Transverse colon (tissue), 3 donors: Measurements from ENCODE around the gene OTOS.

ENCODE experiments used
- EP300 ChIP-seq: sonication (generic); formaldehyde crosslinking; IDR thresholded peaks from one replicate; pipeline ENCODE4 v1.6.1; 2017; ENCODE audit warnings: antibody characterized with exemption, low read depth
- POLR2AphosphoS5 ChIP-seq, 3 donors: sonication (generic); formaldehyde crosslinking; IDR thresholded peaks; one replicate each; pipeline ENCODE4 v1.6.1; 2016; ENCODE audit warnings: antibody characterized with exemption in 3 of 3

DNA sequence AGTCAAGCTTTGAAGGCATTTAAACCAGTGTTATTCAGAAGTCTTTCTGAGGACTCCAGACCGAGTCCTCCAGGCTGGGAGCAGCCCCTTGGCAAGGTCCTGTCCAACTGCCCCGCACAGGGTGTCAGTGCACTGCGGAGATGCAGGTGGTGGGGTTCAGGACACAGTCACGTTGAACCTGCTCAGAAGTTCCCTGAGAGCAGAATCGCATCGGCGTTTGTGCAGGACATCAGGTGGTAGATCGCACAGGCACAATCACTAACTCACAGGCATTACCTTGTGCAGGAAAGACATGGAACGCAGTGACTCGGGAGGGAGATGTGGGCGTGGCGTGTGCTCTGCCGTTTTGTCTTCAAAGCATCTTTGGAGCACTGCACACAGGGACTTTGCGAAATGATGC lies 14.7 kb downstream of the OTOS start:
- TF ChIP-seq EP300 (no peak), POLR2AphosphoS5 (IDR thresholded peaks at IDR 0.05) (no peak)
